ENCODE data around the gene NOTUM.

- no peak for TF ChIP-seq FOXM1 (IDR thresholded peaks at IDR 0.05; ENCODE audit: borderline replicate concordance)
- TF ChIP-seq ZNF384 (IDR thresholded peaks at IDR 0.05), result no peak; the same call in 1 of the 2 replicates
- no peak for TF ChIP-seq BHLHE40 (IDR thresholded peaks at IDR 0.05; ENCODE audit: borderline replicate concordance)
- TF ChIP-seq ELF4 (IDR thresholded peaks at IDR 0.05), result no peak
- no peak for TF ChIP-seq HDGF (IDR thresholded peaks at IDR 0.05; ENCODE audit: borderline replicate concordance)
- TF ChIP-seq SUZ12 (IDR thresholded peaks at IDR 0.05), result no peak
- no peak for TF ChIP-seq TARDBP (IDR thresholded peaks at IDR 0.05)
- no peak for TF ChIP-seq SP1 (IDR thresholded peaks at IDR 0.05)
Observed at GRCh38 chr17:81916234-81917001, 44.6 kb downstream of the NOTUM start.
